Head of caudate nucleus (tissue), 42 donors: ENCODE data around the gene DDX47.
"Not testable (repeated sequence)": the region's sequence is repeated elsewhere in the genome, so short reads cannot be mapped to it uniquely, and the experiment has no call there.

Experiments used
- DNase-seq, 42 donors: peaks; one replicate each; pipeline versions ENCODE4 v3.0.0 to v3.0.0-alpha.2; 2020 to 2021; ENCODE audit warnings: mixed read lengths in 7 of 42
- intact Hi-C: fragments of 100-400 bp; cut with DNase I; formaldehyde crosslinking; loops from one replicate; pipeline ENCODE4 v1.15.0; 2022

The DDX47 gene

DNA sequence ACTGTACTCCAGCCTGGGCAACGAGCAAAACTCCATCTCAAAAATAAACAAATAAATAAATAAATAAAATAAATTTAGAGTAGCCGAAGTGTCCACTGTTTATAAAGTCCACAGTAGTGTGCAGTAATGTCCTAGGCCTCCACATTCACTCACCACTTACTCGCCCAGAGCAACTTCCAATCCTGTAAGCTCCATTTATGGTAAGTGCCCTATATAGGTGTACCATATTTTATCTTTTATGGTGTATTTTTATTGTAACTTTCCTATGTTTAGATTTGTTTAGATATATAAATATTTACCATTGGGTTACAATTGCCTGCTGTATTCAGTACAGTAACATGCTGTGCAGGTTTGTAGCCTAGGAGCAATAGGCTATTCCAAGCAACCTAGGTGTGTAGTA lies 40.3 kb downstream of the DDX47 start:
- no peak for DNase-seq
- intact Hi-C loops, result no loop called here

DNA sequence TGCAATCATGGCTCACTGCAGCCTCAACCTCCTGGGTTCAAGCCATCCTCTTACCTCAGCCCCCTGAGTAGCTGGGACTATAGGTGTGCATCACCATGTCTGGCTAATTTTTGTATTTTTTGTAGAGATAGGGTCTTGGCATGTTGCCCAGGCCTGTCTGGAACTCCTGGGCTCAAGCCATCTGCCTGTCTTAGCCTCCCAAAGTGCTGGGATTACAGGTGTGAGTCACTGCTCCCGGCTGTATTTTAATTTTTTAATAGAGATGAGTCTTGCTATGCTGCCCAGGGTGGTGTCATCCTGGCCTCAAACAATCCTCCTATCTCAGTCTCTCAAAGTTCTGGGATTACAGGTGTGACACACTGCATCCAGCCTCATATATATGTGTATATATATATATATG lies 46.5 kb downstream of the DDX47 start:
- no peak for DNase-seq
- intact Hi-C loops, result no loop called here

DNA sequence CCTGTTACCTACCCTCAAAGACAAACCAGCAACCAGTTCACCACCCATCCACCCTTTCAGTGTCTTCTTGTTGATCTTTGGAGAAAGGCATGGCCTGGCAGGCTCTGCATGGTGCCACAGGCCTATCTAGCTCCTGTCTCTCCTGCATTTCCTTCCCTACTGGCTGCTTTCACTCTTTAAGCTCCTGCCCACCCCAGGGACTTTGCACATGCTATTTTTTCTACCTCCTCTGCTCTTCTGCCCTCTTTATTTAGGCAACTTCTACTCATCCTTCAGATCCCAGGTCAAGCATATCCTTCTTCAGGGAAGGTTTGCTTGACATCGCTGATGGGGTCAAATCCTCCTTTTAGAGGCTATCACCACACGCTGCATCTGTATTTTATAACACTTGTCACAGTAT lies 51.1 kb downstream of the DDX47 start:
- intact Hi-C loops, result no loop called here
- DNase-seq, result no peak

DNA sequence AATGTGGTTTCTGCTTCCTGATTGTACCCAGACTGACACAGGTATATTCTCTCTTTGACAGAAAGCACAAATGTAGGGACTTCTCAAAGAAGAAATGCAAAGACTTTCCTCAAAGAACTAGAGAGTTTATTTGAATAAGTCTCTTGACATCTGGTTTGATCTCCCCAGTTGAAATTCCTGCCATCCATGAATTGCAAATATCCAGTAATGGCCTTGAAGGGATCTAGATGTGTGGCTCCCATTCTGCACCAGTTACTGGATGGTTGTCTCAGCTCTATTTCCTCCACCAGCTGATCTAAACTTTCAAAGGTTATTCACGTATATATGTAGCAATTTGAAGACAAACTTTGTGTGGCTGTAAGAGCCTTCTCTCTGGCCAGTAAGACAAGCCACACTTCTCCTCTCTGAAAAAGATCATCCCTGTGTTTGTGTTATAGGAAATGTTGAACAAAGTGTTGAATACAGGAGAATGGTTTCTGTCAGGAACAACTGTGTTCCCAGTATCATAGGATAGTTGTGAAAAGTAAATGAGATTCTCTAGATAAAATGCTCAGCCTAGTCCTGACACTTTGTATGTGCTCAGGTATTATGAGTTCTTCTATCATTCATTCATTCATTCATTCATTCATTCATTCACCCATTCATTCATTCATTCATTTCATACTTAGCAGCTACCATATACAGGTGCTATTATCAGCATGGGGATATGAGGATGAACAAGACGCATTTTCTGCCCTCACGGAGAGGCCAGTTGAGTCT lies 55.5 kb downstream of the DDX47 start:
- DNase-seq, result no peak
- intact Hi-C loops, result no loop called here

DNA sequence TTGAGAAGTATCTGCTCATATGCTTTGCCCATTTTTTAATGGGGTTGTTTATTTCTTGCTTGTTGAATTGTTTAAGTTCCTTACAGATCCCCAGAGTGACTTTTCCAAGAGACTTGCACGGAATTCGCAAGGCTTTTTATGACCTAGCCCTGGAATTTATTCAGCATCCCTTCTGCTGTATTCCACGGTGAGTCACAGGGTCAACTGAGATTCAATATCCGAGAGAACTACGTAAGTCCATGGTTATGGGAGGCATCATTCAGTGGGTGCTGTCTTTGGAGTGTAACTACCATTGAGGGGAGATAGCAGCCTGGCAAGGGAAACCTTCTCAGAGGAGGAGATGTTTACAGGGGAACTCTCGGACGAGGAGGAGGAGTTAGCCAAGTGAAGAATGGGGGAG lies 57.3 kb downstream of the DDX47 start:
- intact Hi-C loops, result no loop called here

DNA sequence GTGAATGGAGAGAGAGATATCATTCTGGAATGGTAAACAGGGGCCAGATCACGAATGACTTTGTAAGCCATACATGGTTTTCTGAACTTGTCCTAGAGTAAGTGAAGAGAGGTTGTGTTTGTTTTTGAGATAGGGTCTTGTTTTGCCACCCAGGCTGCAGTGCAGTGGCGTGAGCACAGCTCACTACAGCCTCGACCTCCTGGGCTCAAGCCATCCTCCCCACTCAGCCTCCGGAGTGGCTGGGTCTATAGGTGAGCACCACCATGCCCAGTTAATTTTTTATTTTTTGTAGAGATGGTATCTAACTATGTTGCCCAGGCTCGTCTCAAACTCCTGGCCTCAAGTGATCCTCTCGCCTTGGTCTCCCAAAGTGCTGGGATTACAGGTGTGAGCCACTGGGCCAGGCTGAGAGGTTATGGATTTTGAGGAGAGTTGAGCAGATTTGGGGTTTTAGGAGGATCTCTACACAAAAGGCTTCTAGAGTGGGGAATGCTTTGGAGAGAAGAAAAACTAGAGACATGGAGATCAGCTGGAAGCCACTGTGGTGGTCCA lies 58.5 kb downstream of the DDX47 start:
- intact Hi-C loops, result no loop called here
- no peak for DNase-seq

More for the DNA sequence above, 57.3 kb downstream of the DDX47 start:
- DNase-seq, result no peak

DNA sequence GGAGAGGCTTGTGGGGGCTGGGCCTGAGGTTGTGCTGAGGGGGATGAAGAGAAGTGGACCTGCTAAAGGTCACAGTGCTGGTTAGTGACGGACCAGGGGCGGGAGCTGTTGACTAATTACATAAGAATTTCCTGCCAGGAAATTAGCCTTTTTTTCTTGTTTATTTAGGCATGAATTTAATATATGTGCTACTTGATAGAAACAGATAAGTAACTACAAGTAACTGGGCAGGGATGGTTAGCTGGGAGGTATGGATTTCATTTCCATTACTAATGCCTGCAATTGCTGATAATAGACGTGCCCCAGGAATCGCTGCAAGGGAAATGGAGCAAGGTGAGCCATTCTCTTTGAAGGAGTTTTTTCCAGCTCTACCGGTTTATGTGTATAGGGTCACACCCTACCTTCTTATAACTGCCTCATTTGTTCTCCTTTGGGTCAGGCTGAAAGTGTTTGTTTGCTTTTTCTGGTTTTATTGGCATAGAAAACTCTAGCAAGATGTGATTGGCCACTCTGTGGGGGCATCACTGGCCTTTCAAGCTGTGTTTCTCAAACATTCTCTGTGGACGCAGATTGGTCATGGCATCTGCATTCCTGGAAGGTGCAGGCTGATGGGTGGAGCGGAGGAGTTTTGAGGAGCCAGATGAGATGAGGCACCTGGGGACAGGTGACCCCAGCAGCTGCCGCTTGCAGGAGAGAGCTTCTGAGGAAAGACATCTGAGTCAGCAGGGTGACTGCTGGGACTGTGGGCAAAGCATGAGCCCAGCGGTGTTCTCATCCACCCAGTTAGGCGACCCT lies 59.2 kb downstream of the DDX47 start:
- intact Hi-C loops, result no loop called here
- DNase-seq, result no peak

DNA sequence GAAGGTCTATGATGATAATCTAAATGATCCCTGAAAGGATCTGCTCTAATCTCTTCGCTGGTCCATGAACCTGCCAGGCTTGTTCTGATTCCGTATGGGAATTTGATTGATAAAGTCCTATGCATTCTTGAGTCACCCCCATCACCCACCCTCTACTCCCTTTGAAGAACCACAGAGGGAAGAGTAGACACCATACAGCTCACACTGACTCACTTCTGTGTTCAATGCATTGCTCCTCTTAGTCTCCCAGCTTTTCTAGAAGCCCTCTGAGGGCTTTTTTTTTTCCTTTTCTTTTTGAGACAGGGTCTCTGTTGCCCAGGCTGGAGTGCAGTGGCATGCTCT lies 59.8 kb downstream of the DDX47 start:
- DNase-seq, result no peak
- intact Hi-C loops, result no loop called here

DNA sequence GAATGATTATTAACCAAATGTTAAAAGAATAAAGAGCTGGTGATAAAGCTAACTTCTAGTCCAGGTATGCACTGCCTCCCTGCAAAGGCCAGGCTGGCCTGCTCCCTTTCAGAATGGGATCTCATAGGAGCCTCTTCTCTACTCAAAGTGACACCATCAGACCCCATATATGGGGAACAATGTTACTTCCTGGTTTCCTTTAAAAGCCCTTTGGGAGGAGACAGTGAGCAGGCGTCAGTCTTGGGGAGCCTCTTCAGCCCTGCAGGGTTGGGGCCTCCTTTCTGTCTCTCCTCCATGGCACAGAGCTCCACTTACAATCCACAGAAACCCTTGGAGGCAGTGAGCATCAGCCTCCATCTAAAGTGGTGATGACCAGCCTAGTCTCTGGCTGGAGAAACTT lies 60.9 kb downstream of the DDX47 start:
- intact Hi-C loops, result no loop called here
- DNase-seq, result no peak

DNA sequence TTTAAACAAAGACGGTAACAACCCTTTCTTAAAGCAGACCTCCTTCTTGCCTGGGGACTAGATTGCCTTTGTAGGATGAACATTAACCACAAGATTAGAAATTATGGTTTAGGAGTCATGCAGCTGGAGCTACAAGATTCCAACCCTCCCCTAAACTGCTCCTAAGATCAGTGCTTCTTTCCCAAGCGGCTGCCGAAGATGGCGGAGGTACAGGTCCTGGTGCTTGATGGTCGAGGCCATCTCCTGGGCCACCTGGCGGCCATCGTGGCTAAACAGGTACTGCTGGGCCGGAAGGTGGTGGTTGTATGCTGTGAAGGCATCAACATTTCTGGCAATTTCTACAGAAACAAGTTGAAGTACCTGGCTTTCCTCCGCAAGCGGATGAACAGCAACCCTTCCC lies 62.2 kb downstream of the DDX47 start:
- DNase-seq, intact Hi-C loops: not testable (repeated sequence)

DNA sequence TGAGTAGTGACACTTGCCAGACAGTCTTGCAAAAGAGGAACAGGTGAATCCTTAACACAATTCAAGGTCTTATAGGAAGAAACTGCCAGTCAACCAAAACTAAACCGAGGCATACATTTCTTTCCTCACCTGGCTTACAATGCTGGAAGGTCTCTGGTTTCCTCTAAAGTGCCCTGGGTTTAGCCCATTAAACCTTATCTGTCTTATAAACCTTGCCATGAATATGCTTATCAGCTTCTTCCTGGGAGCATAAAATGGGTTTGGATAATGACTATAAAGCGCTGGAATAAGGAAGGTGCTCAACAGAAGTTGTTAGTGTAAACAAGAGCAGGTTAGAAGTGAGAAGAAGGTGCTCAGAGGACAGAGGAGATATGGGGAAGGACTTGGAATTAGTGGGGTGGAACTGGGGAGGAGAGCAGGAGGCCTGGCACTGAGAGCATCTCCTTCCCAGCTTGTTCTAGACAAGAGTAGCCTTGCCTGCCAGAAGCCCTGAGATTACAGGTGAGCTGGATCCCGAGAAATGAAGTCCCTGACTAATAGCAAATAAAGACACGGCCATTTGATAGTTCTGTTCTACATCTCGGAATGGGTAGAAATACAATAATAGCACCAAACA lies 64.1 kb downstream of the DDX47 start:
- intact Hi-C loops, result no loop called here
- DNase-seq, result no peak

DNA sequence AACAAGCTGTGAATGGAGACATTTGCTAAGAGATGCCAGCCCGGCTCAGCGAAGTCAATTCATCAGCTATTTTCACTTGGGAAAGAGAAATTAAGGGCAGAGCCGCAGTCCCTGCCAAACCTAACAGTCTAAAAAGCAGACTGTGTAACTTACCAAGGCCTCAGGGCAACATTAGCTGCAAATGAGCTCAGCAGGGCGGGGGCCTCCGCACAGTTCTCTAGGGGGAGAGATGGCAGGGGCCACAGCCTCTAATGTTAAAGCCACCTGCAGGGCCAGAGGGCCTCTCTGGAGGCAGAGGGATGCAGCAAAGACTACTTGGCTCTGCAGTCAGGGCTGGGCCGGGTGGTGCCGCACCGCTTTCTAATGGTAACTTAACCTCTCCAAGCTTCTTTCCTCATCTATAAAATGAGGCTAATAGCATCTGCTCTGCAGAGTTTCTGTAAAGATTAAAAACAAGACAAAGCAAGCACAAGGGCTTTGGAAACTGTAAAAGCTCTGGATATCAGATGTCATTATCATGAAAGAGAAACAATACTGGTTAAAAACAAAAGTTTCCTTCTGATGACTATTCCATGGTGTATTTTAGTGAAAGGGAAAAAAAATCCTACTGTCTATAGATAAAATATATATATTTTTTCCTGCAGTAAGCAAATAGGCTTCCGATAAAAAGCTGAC lies 64.8 kb downstream of the DDX47 start:
- intact Hi-C loops, result no loop called here
- DNase-seq, result no peak
